Activated CD4-positive, CD25-positive, alpha-beta regulatory T cell (primary cell): Measurements from ENCODE around the gene ABHD16B.

ENCODE experiments used
- DNase-seq, 4 experiments: peaks; one replicate each; lab custom pipeline; 2025; lab: John Stamatoyannopoulos, UW

ABHD16B gene

GRCh38 chr20:63861365-63861934, at the start of gene ABHD16B:
ABHD16B (plus strand) TSS chr20:63861498; CDS start chr20:63861541, 43 bp downstream.
- no peak for DNase-seq

- no peak for DNase-seq
Measured at GRCh38 chr20:63814891-63815614, 46.2 kb upstream of the ABHD16B start.

- no peak for DNase-seq
Measured at GRCh38 chr20:63815615-63816253, 45.6 kb upstream of the ABHD16B start.

GRCh38 chr20:63819224-63819921, 41.9 kb upstream of the ABHD16B start:
- no peak for DNase-seq

GRCh38 chr20:63821811-63822210, 39.5 kb upstream of the ABHD16B start:
- no peak for DNase-seq

- no peak for DNase-seq
Measured at GRCh38 chr20:63822276-63822696, 39.0 kb upstream of the ABHD16B start.

GRCh38 chr20:63823691-63824311, 37.5 kb upstream of the ABHD16B start:
- no peak for DNase-seq

GRCh38 chr20:63825331-63826118, 35.8 kb upstream of the ABHD16B start:
- no peak for DNase-seq

GRCh38 chr20:63826753-63827152, 34.5 kb upstream of the ABHD16B start:
- DNase-seq: no peak

GRCh38 chr20:63828124-63828523, 33.2 kb upstream of the ABHD16B start:
- no peak for DNase-seq

GRCh38 chr20:63828545-63828944, 32.8 kb upstream of the ABHD16B start:
- no peak for DNase-seq

- DNase-seq: no peak
Measured at GRCh38 chr20:63828951-63829350, 32.3 kb upstream of the ABHD16B start.

- DNase-seq: no peak
Measured at GRCh38 chr20:63829603-63829944, 31.7 kb upstream of the ABHD16B start.

- DNase-seq: no peak
Measured at GRCh38 chr20:63829945-63830835, 31.1 kb upstream of the ABHD16B start.

- no peak for DNase-seq
Measured at GRCh38 chr20:63830841-63831588, 30.3 kb upstream of the ABHD16B start, which contains the start of gene ZBTB46. ZBTB46 (minus strand) TSS chr20:63831264; CDS start chr20:63790757, 40,507 bp downstream.

- DNase-seq: no peak
Measured at GRCh38 chr20:63831646-63831992, 29.7 kb upstream of the ABHD16B start.

GRCh38 chr20:63831993-63832686, 29.2 kb upstream of the ABHD16B start:
- no peak for DNase-seq

GRCh38 chr20:63833776-63834490, 27.4 kb upstream of the ABHD16B start:
- no peak for DNase-seq
